GM04503 (cell line): Measurements from ENCODE around the gene CMPK2.

Experiments
- DNase-seq: peaks from one replicate; pipeline ENCODE4 v3.0.0-alpha.2; 2012; ENCODE audit warnings: low read depth

CMPK2 gene

GRCh38 chr2:6806604-6807003 lies 59.1 kb downstream of the CMPK2 start:
- DNase-seq, result no peak

- DNase-seq, result no peak
Measured at GRCh38 chr2:6800553-6800952, 65.2 kb downstream of the CMPK2 start.
